CD4-positive, alpha-beta T cell treated with Interleukin-4 for 4 hours (primary cell): ENCODE data around the gene CDKL1.
"Not testable (repeated sequence)": the region's sequence is repeated elsewhere in the genome, so short reads cannot be mapped to it uniquely, and the experiment has no call there.

Experiments
- DNase-seq: peaks from one replicate; pipeline ENCODE4 v3.0.0-alpha.2; 2020

The CDKL1 gene

GRCh38 chr14:50356283-50356682, 40.4 kb downstream of the CDKL1 start:
- not testable (repeated sequence) for DNase-seq

GRCh38 chr14:50355692-50356091, 41.0 kb downstream of the CDKL1 start:
- no peak for DNase-seq

- no peak for DNase-seq
Measured at GRCh38 chr14:50354527-50354926, 42.2 kb downstream of the CDKL1 start.

GRCh38 chr14:50353126-50353525, 43.6 kb downstream of the CDKL1 start:
- DNase-seq = no peak

- no peak for DNase-seq
Measured at GRCh38 chr14:50352584-50352983, 44.1 kb downstream of the CDKL1 start.

- no peak for DNase-seq
Measured at GRCh38 chr14:50350975-50351374, 45.7 kb downstream of the CDKL1 start.

GRCh38 chr14:50348933-50349332, 47.7 kb downstream of the CDKL1 start:
- no peak for DNase-seq

- no peak for DNase-seq
Measured at GRCh38 chr14:50347521-50347920, 49.2 kb downstream of the CDKL1 start.

GRCh38 chr14:50345846-50346422, 50.7 kb downstream of the CDKL1 start:
- DNase-seq = no peak

- no peak for DNase-seq
Measured at GRCh38 chr14:50344876-50345563, 51.7 kb downstream of the CDKL1 start.

GRCh38 chr14:50344116-50344775, 52.4 kb downstream of the CDKL1 start:
- DNase-seq = peak; percentile 78

GRCh38 chr14:50343434-50343833, 53.2 kb downstream of the CDKL1 start:
- DNase-seq = no peak

- peak; percentile 30 for DNase-seq
Measured at GRCh38 chr14:50342221-50343078, 54.2 kb downstream of the CDKL1 start.

GRCh38 chr14:50340963-50341362, 55.7 kb downstream of the CDKL1 start:
- DNase-seq = no peak

- no peak for DNase-seq
Measured at GRCh38 chr14:50340045-50340444, 56.6 kb downstream of the CDKL1 start.

- DNase-seq = no peak
Measured at GRCh38 chr14:50339178-50339804, 57.4 kb downstream of the CDKL1 start.

GRCh38 chr14:50338587-50338986, 58.1 kb downstream of the CDKL1 start:
- DNase-seq = no peak

- no peak for DNase-seq
Measured at GRCh38 chr14:50335989-50336824, 60.5 kb downstream of the CDKL1 start.

- DNase-seq = no peak
Measured at GRCh38 chr14:50335389-50335788, 61.3 kb downstream of the CDKL1 start.

GRCh38 chr14:50334211-50334610, 62.5 kb downstream of the CDKL1 start:
- DNase-seq = no peak

- no peak for DNase-seq
Measured at GRCh38 chr14:50333014-50333509, 63.6 kb downstream of the CDKL1 start.

- no peak for DNase-seq
Measured at GRCh38 chr14:50331596-50331995, 65.1 kb downstream of the CDKL1 start.
